ENCODE results near the gene UBASH3B.
A peak's percentile ranks its signal among the peaks of the same experiment; 100 is the strongest.

Gene UBASH3B

GRCh38 chr11:122758974-122759373, 103.5 kb downstream of the UBASH3B start:
- no peak for DNase-seq

- no peak for DNase-seq
Observed at GRCh38 chr11:122763108-122763507, 107.6 kb downstream of the UBASH3B start.

- DNase-seq, result no peak
Observed at GRCh38 chr11:122764371-122765090, 109.0 kb downstream of the UBASH3B start.

- no peak for DNase-seq
Observed at GRCh38 chr11:122765487-122766131, 110.1 kb downstream of the UBASH3B start.

GRCh38 chr11:122769126-122769780, 113.7 kb downstream of the UBASH3B start:
- no peak for DNase-seq

GRCh38 chr11:122772945-122773344, 117.4 kb downstream of the UBASH3B start:
- no peak for DNase-seq

- no peak for DNase-seq
Observed at GRCh38 chr11:122773781-122774266, 118.3 kb downstream of the UBASH3B start.

GRCh38 chr11:122775675-122776271, 120.3 kb downstream of the UBASH3B start:
- peak; percentile 58 to 75 for DNase-seq

- DNase-seq, result no peak
Observed at GRCh38 chr11:122776546-122776945, 121.0 kb downstream of the UBASH3B start.

GRCh38 chr11:122777343-122777742, 121.8 kb downstream of the UBASH3B start:
- no peak for DNase-seq

GRCh38 chr11:122778148-122778547, 122.6 kb downstream of the UBASH3B start:
- peak in 1 of 2 donors; percentile 34 for DNase-seq

- DNase-seq, result peak; percentile 64 to 75
Observed at GRCh38 chr11:122779047-122779629, 123.6 kb downstream of the UBASH3B start.

- DNase-seq, result no peak
Observed at GRCh38 chr11:122780296-122780949, 124.9 kb downstream of the UBASH3B start.

- peak; percentile 70 to 90 for DNase-seq
Observed at GRCh38 chr11:122781378-122782195, 126.1 kb downstream of the UBASH3B start.

- DNase-seq, result peak; percentile 74 to 81
Observed at GRCh38 chr11:122782222-122782621, 126.7 kb downstream of the UBASH3B start.

- peak in 1 of 2 donors; percentile 49 for DNase-seq
Observed at GRCh38 chr11:122784325-122784955, 128.9 kb downstream of the UBASH3B start.

GRCh38 chr11:122785031-122785541, 129.6 kb downstream of the UBASH3B start:
- no peak for DNase-seq

GRCh38 chr11:122786896-122787295, 131.4 kb downstream of the UBASH3B start:
- peak; percentile 29 to 77 for DNase-seq

- no peak for DNase-seq
Observed at GRCh38 chr11:122788781-122789535, 133.4 kb downstream of the UBASH3B start.

- no peak for DNase-seq
Observed at GRCh38 chr11:122789907-122790306, 134.4 kb downstream of the UBASH3B start.
